Activated T-cell treated with anti-CD3 and anti-CD28 coated beads, Interleukin-2, amount 50 U/mL, for 48 hours (primary cell): ENCODE measurements around the gene OLA1.
"Not testable (repeated sequence)": the region's sequence is repeated elsewhere in the genome, so short reads cannot be mapped to it uniquely, and the experiment has no call there.

Experiments
- DNase-seq, 2 experiments: peaks; one replicate each; pipeline ENCODE4 v3.0.0-alpha.2; 2020

Gene OLA1

GRCh38 chr2:174248187-174248997 is at the start of gene OLA1:
OLA1 (minus strand) TSS chr2:174248532; CDS start chr2:174246815, 1,717 bp downstream.
- peak; percentile 97 to 98 for DNase-seq

- DNase-seq = no peak
Measured at GRCh38 chr2:174292908-174293307, 44.6 kb upstream of the OLA1 start.

GRCh38 chr2:174286172-174286571 is 37.8 kb upstream of the OLA1 start:
- no peak for DNase-seq

GRCh38 chr2:174282441-174282840 is 34.1 kb upstream of the OLA1 start:
- DNase-seq = no peak

- DNase-seq = no peak
Measured at GRCh38 chr2:174281736-174282135, 33.4 kb upstream of the OLA1 start.

- DNase-seq = no peak
Measured at GRCh38 chr2:174280596-174280995, 32.3 kb upstream of the OLA1 start.

GRCh38 chr2:174270263-174270662 is 21.9 kb upstream of the OLA1 start:
- not testable (repeated sequence) for DNase-seq

GRCh38 chr2:174266288-174266687 is 18.0 kb upstream of the OLA1 start:
- DNase-seq = no peak

GRCh38 chr2:174263997-174264396 is 15.7 kb upstream of the OLA1 start:
- no peak for DNase-seq

- DNase-seq = no peak
Measured at GRCh38 chr2:174259981-174260380, 11.6 kb upstream of the OLA1 start.

- no peak for DNase-seq
Measured at GRCh38 chr2:174254267-174254666, 5.9 kb upstream of the OLA1 start.

GRCh38 chr2:174248998-174249592 is 763 bp upstream of the OLA1 start:
- no peak for DNase-seq

GRCh38 chr2:174247474-174248186 is 702 bp downstream of the OLA1 start:
- DNase-seq = no peak

- no peak for DNase-seq
Measured at GRCh38 chr2:174246944-174247381, 1.4 kb downstream of the OLA1 start.

GRCh38 chr2:174245628-174246027 is 2.7 kb downstream of the OLA1 start:
- DNase-seq = not testable (repeated sequence)

GRCh38 chr2:174245065-174245464 is 3.3 kb downstream of the OLA1 start:
- no peak for DNase-seq

GRCh38 chr2:174243812-174244211 is 4.5 kb downstream of the OLA1 start:
- no peak for DNase-seq

- no peak for DNase-seq
Measured at GRCh38 chr2:174240097-174240496, 8.2 kb downstream of the OLA1 start.

GRCh38 chr2:174236429-174236828 is 11.9 kb downstream of the OLA1 start:
- DNase-seq = no peak

- DNase-seq = no peak
Measured at GRCh38 chr2:174235680-174236079, 12.7 kb downstream of the OLA1 start.

- no peak for DNase-seq
Measured at GRCh38 chr2:174233771-174234275, 14.5 kb downstream of the OLA1 start.

GRCh38 chr2:174227748-174228147 is 20.6 kb downstream of the OLA1 start:
- DNase-seq = no peak

GRCh38 chr2:174224665-174225288 is 23.6 kb downstream of the OLA1 start:
- DNase-seq = no peak
